ENCODE results near the gene TAAR6. TPM values are rescaled to one million over a fixed set of nuclear protein-coding genes. Genes with fewer than 3 reads are reported as not detected.

The TAAR6 gene
- polyA plus RNA-seq, 2 of the 4 experiments (the other 2 are of a cell fraction), result not detected

- 25% methylated on average over 6 of the region's 6 CpGs for WGBS (ENCODE audit: missing lambda C conversion rate)
- Histone ChIP-seq H3K4me3 (no peak overlapping the region), H3K9me3 (no peaks in the 10 kb centered on the region), H3K27ac (no peak overlapping the region), H3K4me2 (no peak overlapping the region), H3K4me1 (no peaks in the 10 kb centered on the region)
- POLR2A ChIA-PET, result no interaction called here
- CTCF ChIA-PET, result no interaction called here
- ATAC-seq (no peak), FAIRE-seq (no peak), DNase-seq (ENCODE audit: low read depth in 1 of 2, low spot score in 1 of 2) (no peak)
- TF ChIP-seq BHLHE40 (IDR thresholded peaks at IDR 0.05; ENCODE audit: low read depth, low read length) (no peak), CTCF (IDR thresholded peaks at IDR 0.05) (no peak), NFE2L2 (conservative IDR thresholded peaks at IDR 0.05; ENCODE audit: low read length) (no peak), TFCP2L1 (CRISPR knock-in tag; IDR thresholded peaks at IDR 0.05) (no peak), E2F6 (IDR thresholded peaks at IDR 0.05; ENCODE audit: borderline replicate concordance, low read depth) (no peak), NR3C1 (IDR thresholded peaks at IDR 0.05) (no peak), MAFK (IDR thresholded peaks at IDR 0.05; ENCODE audit: partially characterized antibody) (no peak), HMGXB4 (CRISPR knock-in tag; IDR thresholded peaks at IDR 0.05; ENCODE audit: borderline replicate concordance) (no peak), ATOH8 (CRISPR knock-in tag; IDR thresholded peaks at IDR 0.05; ENCODE audit: low read depth) (no peak), MAX (IDR thresholded peaks at IDR 0.05) (no peak), EHMT2 (IDR thresholded peaks at IDR 0.05; ENCODE audit: low read depth) (no peak), ZNF302 (CRISPR knock-in tag; IDR thresholded peaks at IDR 0.05) (no peak), HEYL (CRISPR knock-in tag; IDR thresholded peaks at IDR 0.05) (no peak), SMC3 (IDR thresholded peaks at IDR 0.05) (no peak), JUN (IDR thresholded peaks at IDR 0.05) (no peak), ZC3H11A (IDR thresholded peaks at IDR 0.05) (no peak), POLR2A (IDR thresholded peaks at IDR 0.05; ENCODE audit: low read length) (no peak)
These were observed 1.5 kb upstream of the TAAR6 start for GRCh38 chr6:132568611-132569010.

- Histone ChIP-seq H3K4me2 (no peak overlapping the region), H3K4me1 (no peaks in the 10 kb centered on the region), H3K4me3 (no peak overlapping the region), H3K9me3 (no peaks in the 10 kb centered on the region), H3K27ac (no peak overlapping the region)
- ChIA-PET POLR2A (no interaction called here), CTCF (no interaction called here)
- FAIRE-seq, result no peak
- no peak for ATAC-seq
- TF ChIP-seq POLR2A (IDR thresholded peaks at IDR 0.05; ENCODE audit: low read length), result no peak
- TF ChIP-seq CHD2 (IDR thresholded peaks at IDR 0.05; ENCODE audit: low read length, partially characterized antibody), result no peak
- no peak for TF ChIP-seq BCL3 (IDR thresholded peaks at IDR 0.05)
- no peak for TF ChIP-seq MAZ (IDR thresholded peaks at IDR 0.05; ENCODE audit: borderline replicate concordance, low read depth, low read length)
- no peak for TF ChIP-seq RARB (CRISPR knock-in tag; IDR thresholded peaks at IDR 0.05)
- TF ChIP-seq CTCF (IDR thresholded peaks at IDR 0.05), result no peak
- no peak for TF ChIP-seq POLR2AphosphoS2 (conservative IDR thresholded peaks at IDR 0.05; ENCODE audit: low read length)
- TF ChIP-seq MYC (IDR thresholded peaks at IDR 0.05; ENCODE audit: borderline replicate concordance, low read length), result no peak
- TF ChIP-seq TP53 (CRISPR knock-in tag; IDR thresholded peaks at IDR 0.05), result no peak
- no peak for TF ChIP-seq EP300 (IDR thresholded peaks at IDR 0.05)
- TF ChIP-seq EHMT2 (IDR thresholded peaks at IDR 0.05; ENCODE audit: low read depth), result no peak
- no peak for TF ChIP-seq KDM1A (IDR thresholded peaks at IDR 0.05; ENCODE audit: low read depth)
- no peak for TF ChIP-seq RCOR1 (IDR thresholded peaks at IDR 0.05; ENCODE audit: low read depth, low read length)
- TF ChIP-seq HOXB5 (CRISPR knock-in tag; IDR thresholded peaks at IDR 0.05), result no peak
- no peak for TF ChIP-seq CHD4 (IDR thresholded peaks at IDR 0.05; ENCODE audit: borderline replicate concordance)
- no peak for TF ChIP-seq BHLHE40 (IDR thresholded peaks at IDR 0.05; ENCODE audit: low read depth, low read length)
- TF ChIP-seq FOSB (CRISPR knock-in tag; IDR thresholded peaks at IDR 0.05), result no peak
- TF ChIP-seq ZNF302 (CRISPR knock-in tag; IDR thresholded peaks at IDR 0.05), result no peak
- no peak for DNase-seq (ENCODE audit: low read depth in 1 of 2, low spot score in 1 of 2)
- 33% methylated on average over 4 of the region's 4 CpGs for WGBS (ENCODE audit: missing lambda C conversion rate)
These were observed 952 bp upstream of the TAAR6 start for GRCh38 chr6:132569170-132569569.
